Osteocyte (in vitro differentiated cells): ENCODE data around the gene CTSO. TPM values are rescaled to one million over a fixed set of nuclear protein-coding genes. Genes with fewer than 3 reads are reported as not detected.

Experiments
- DNase-seq: peaks from one replicate; pipeline ENCODE4 v3.0.0; 2021; ENCODE audit warnings: mixed read lengths; ENCODE audit not compliant: unreplicated experiment; ENCODE audit errors: extremely low spot score
- H3K27ac Mint-ChIP-seq: one replicate; pipeline ENCODE4 v1.8.0; 2021; ENCODE audit warnings: mild to moderate bottlenecking, mixed read lengths; ENCODE audit not compliant: unreplicated experiment
- H3K27me3 Mint-ChIP-seq: one replicate; pipeline ENCODE4 v1.8.0; 2021; ENCODE audit warnings: mixed read lengths; ENCODE audit not compliant: unreplicated experiment
- H3K36me3 Mint-ChIP-seq: one replicate; pipeline ENCODE4 v1.8.0; 2021; ENCODE audit warnings: mixed read lengths; ENCODE audit not compliant: unreplicated experiment
- H3K4me1 Mint-ChIP-seq: one replicate; pipeline ENCODE4 v1.8.0; 2021; ENCODE audit warnings: mixed read lengths; ENCODE audit not compliant: unreplicated experiment
- H3K4me3 Mint-ChIP-seq: one replicate; pipeline ENCODE4 v1.8.0; 2021; ENCODE audit warnings: mild to moderate bottlenecking, moderate library complexity, mixed read lengths; ENCODE audit not compliant: unreplicated experiment
- H3K9me3 Mint-ChIP-seq: one replicate; pipeline ENCODE4 v1.8.0; 2021; ENCODE audit warnings: mixed read lengths; ENCODE audit not compliant: unreplicated experiment
- CTCF ChIP-seq: fragments of 200-600 bp; sonication (generic); IDR thresholded peaks from 2 replicates; pipeline ENCODE4 v1.5.0; 2021; ENCODE audit warnings: antibody characterized with exemption, mild to moderate bottlenecking, moderate library complexity
- total RNA-seq: library from RNA; stranded (reverse); gene quantifications from 2 replicates; pipeline ENCODE4 v1.2.1, GENCODE V29; 2021

Gene CTSO
- total RNA-seq, 1 donor from 2014 or later = 10.0 TPM

GRCh38 chr4:155929833-155930232, 23.8 kb downstream of the CTSO start:
- no peak overlapping the region for H3K4me3 Mint-ChIP-seq
- H3K4me1 Mint-ChIP-seq = no peaks in the 10 kb centered on the region
- H3K27me3 Mint-ChIP-seq = no peaks in the 10 kb centered on the region
- TF ChIP-seq CTCF = no peak
- H3K36me3 Mint-ChIP-seq = peaks cover 1% of the 10 kb centered on the region
- no peak for DNase-seq
- no peak overlapping the region for H3K27ac Mint-ChIP-seq
- H3K9me3 Mint-ChIP-seq = peaks cover 16% of the 10 kb centered on the region

GRCh38 chr4:155924637-155925036, 29.0 kb downstream of the CTSO start:
- no peaks in the 10 kb centered on the region for H3K9me3 Mint-ChIP-seq
- DNase-seq = no peak
- no peak overlapping the region for H3K27ac Mint-ChIP-seq
- H3K4me3 Mint-ChIP-seq = no peak overlapping the region
- no peaks in the 10 kb centered on the region for H3K4me1 Mint-ChIP-seq
- TF ChIP-seq CTCF = no peak
- H3K36me3 Mint-ChIP-seq = peaks cover 2% of the 10 kb centered on the region
- peaks cover 13% of the 10 kb centered on the region for H3K27me3 Mint-ChIP-seq

GRCh38 chr4:155921597-155921996, 32.1 kb downstream of the CTSO start:
- Mint-ChIP-seq H3K36me3 (peaks cover 4% of the 10 kb centered on the region), H3K27ac (no peak overlapping the region), H3K4me1 (no peaks in the 10 kb centered on the region), H3K9me3 (no peaks in the 10 kb centered on the region), H3K27me3 (peaks cover 24% of the 10 kb centered on the region), H3K4me3 (no peak overlapping the region)
- TF ChIP-seq CTCF = no peak
- no peak for DNase-seq

- DNase-seq = no peak
- H3K9me3 Mint-ChIP-seq = no peaks in the 10 kb centered on the region
- no peaks in the 10 kb centered on the region for H3K4me1 Mint-ChIP-seq
- H3K27me3 Mint-ChIP-seq = peaks cover 33% of the 10 kb centered on the region
- no peak for TF ChIP-seq CTCF
- no peak overlapping the region for H3K4me3 Mint-ChIP-seq
- no peak overlapping the region for H3K27ac Mint-ChIP-seq
- peaks cover 2% of the 10 kb centered on the region for H3K36me3 Mint-ChIP-seq
Observed at GRCh38 chr4:155914782-155915181, 38.9 kb downstream of the CTSO start.

GRCh38 chr4:155911905-155912304, 41.8 kb downstream of the CTSO start:
- no peaks in the 10 kb centered on the region for H3K9me3 Mint-ChIP-seq
- no peak for TF ChIP-seq CTCF
- no peak overlapping the region for H3K27ac Mint-ChIP-seq
- no peak overlapping the region for H3K4me3 Mint-ChIP-seq
- H3K36me3 Mint-ChIP-seq = peaks cover 4% of the 10 kb centered on the region
- peaks cover 17% of the 10 kb centered on the region for H3K4me1 Mint-ChIP-seq
- no peak for DNase-seq
- peaks cover 31% of the 10 kb centered on the region for H3K27me3 Mint-ChIP-seq
